HepG2 (cell line): Measurements from ENCODE around the gene TUBB4B. TPM values are rescaled to one million over a fixed set of nuclear protein-coding genes. Genes with fewer than 3 reads are reported as not detected.
A peak's percentile ranks its signal among the peaks of the same experiment; 100 is the strongest.

Source experiments
- AFF4 ChIP-seq: sonication (generic); formaldehyde crosslinking; IDR thresholded peaks from 2 replicates; pipeline ENCODE4 v1.4.0; 2020; ENCODE audit warnings: missing genetic modification reagents
- ATF2 ChIP-seq: sonication (generic); formaldehyde crosslinking; IDR thresholded peaks from 2 replicates; pipeline ENCODE4 v1.4.0; 2020; ENCODE audit warnings: missing genetic modification reagents
- FOXO1 ChIP-seq: sonication (generic); formaldehyde crosslinking; IDR thresholded peaks from 2 replicates; pipeline ENCODE4 v1.4.0; 2020; ENCODE audit warnings: missing genetic modification reagents
- HNF4G ChIP-seq, 2 experiments: sonication (generic) in 1 of 2; formaldehyde crosslinking in 1 of 2; IDR thresholded peaks; 2 replicates each; pipeline versions ENCODE4 v1.4.0 to v1.6.1; 2011 to 2020; ENCODE audit warnings: borderline replicate concordance in 2 of 2, low read depth in 2 of 2, mild to moderate bottlenecking in 2 of 2, low read length in 1 of 2, missing genetic modification reagents in 1 of 2, moderate library complexity in 1 of 2
- KAT8 ChIP-seq: IDR thresholded peaks from 2 replicates; pipeline ENCODE4 v1.6.1; 2016; ENCODE audit warnings: missing genetic modification reagents, missing compliant biosample characterization
- MXD4 ChIP-seq: IDR thresholded peaks from 2 replicates; pipeline ENCODE4 v1.6.1; 2016; ENCODE audit warnings: mild to moderate bottlenecking, missing biosample characterization, missing genetic modification reagents
- NFYB ChIP-seq: sonication (generic); formaldehyde crosslinking; IDR thresholded peaks from 2 replicates; pipeline ENCODE4 v1.4.0; 2020; ENCODE audit warnings: missing genetic modification reagents
- PATZ1 ChIP-seq: sonication (generic); formaldehyde crosslinking; IDR thresholded peaks from 2 replicates; pipeline ENCODE4 v1.4.0; 2020; ENCODE audit warnings: missing genetic modification reagents
- RNF2 ChIP-seq: fragments of 450-650 bp; conservative IDR thresholded peaks from 2 replicates; pipeline ENCODE4 v1.6.1; 2016; ENCODE audit warnings: low read depth
- SIN3B ChIP-seq: fragments of 150-350 bp; IDR thresholded peaks from 2 replicates; pipeline ENCODE4 v1.6.1; 2014; ENCODE audit warnings: low read length
- STAT6 ChIP-seq: sonication (generic); formaldehyde crosslinking; IDR thresholded peaks from 2 replicates; pipeline ENCODE4 v1.4.0; 2020; ENCODE audit warnings: missing genetic modification reagents, mild to moderate bottlenecking, borderline replicate concordance
- ZNF224 ChIP-seq: sonication (generic); formaldehyde crosslinking; IDR thresholded peaks from 2 replicates; pipeline ENCODE4 v1.5.0; 2020; ENCODE audit warnings: mild to moderate bottlenecking, missing genetic modification reagents
- ZNF274 ChIP-seq: sonication (generic); formaldehyde crosslinking; IDR thresholded peaks from 2 replicates; pipeline ENCODE4 v1.5.1; 2020; ENCODE audit warnings: mild to moderate bottlenecking, missing genetic modification reagents
- ZNF777 ChIP-seq: sonication (generic); formaldehyde crosslinking; IDR thresholded peaks from 2 replicates; pipeline ENCODE4 v1.4.0; 2020; ENCODE audit warnings: missing genetic modification reagents
- ZXDC ChIP-seq: sonication (generic); formaldehyde crosslinking; IDR thresholded peaks from 2 replicates; pipeline ENCODE4 v1.5.0; 2020; ENCODE audit warnings: mild to moderate bottlenecking, missing genetic modification reagents
- polyA plus RNA-seq, 8 experiments: library from polyadenylated mRNA; depleted of rRNA in 3 of 8; stranded (reverse) in 7 of 8; unstranded in 1 of 8; fragments of >200 nt; fragmentation: Illumina TruSeq in 4 of 8; extraction: Trizol in 4 of 8; gene quantifications; 2 replicates each; pipeline versions ENCODE4 v1.2.1 to v1.2.3, GENCODE V29; 2011 to 2016; ENCODE audit warnings: low read depth in 4 of 8, missing spikeins in 1 of 8, mixed read lengths in 1 of 8; ENCODE audit not compliant: insufficient read depth in 1 of 8
- total RNA-seq, 5 experiments: library from RNA; depleted of rRNA; stranded (reverse); fragments of >200 nt; fragmentation: Illumina TruSeq; extraction: Trizol; gene quantifications; 2 replicates each; pipeline ENCODE4 v1.2.3, GENCODE V29; 2016; ENCODE audit warnings: low read depth in 1 of 5

TUBB4B gene
- total and polyA plus RNA-seq, 2 of the 13 experiments (the other 11 are each of a cell fraction or from before 2014, with no cell fraction given) = 182 to 412 TPM

- TF ChIP-seq ATF2 (CRISPR knock-in tag) (no peak), HNF4G (IDR thresholded peaks at IDR 0.05; ENCODE audit: borderline replicate concordance, low read depth, low read length) (peak; percentile 62; the same call in 1 of the 2 replicates), HNF4G (CRISPR knock-in tag; IDR thresholded peaks at IDR 0.05; ENCODE audit: borderline replicate concordance, low read depth) (peak; percentile 37; the same call in 1 of the 2 replicates), PATZ1 (CRISPR knock-in tag) (peak; percentile 78), NFYB (CRISPR knock-in tag) (no peak), STAT6 (CRISPR knock-in tag) (no peak), ZXDC (no peak), ZNF274 (CRISPR knock-in tag) (0 out of 2 replicates have a peak, but pooled peaks have one; percentile 11), ZNF224 (no peak), KAT8 (peak; percentile 36; the same call in 1 of the 2 replicates), MXD4 (peak; percentile 83), SIN3B (no peak), RNF2 (no peak), AFF4 (CRISPR knock-in tag) (0 out of 2 replicates have a peak, but pooled peaks have one; percentile 79), FOXO1 (CRISPR knock-in tag) (no peak), ZNF777 (CRISPR knock-in tag) (no peak)
Measured at GRCh38 chr9:137198051-137198901, 42.8 kb upstream of the TUBB4B start (continued).
